Spleen (tissue), 11 donors: ENCODE measurements around the gene CHID1. TPM values are rescaled to one million over a fixed set of nuclear protein-coding genes. Genes with fewer than 3 reads are reported as not detected.

ENCODE experiments used
- DNase-seq: peaks from one replicate; pipeline ENCODE4 v3.0.0-alpha.2; 2020
- H3K27ac ChIP-seq, 8 donors: fragments of 200-600 bp; sonication (generic) in 7 of 8; 1 replicate in 4 of 8; 2 replicates in 4 of 8; pipeline versions ENCODE4 v1.5.0 to v1.8.0; 2016 to 2021; ENCODE audit warnings: inconsistent platforms in 4 of 8, mild to moderate bottlenecking in 4 of 8, moderate library complexity in 1 of 8
- H3K27me3 ChIP-seq, 7 donors: fragments of 200-600 bp; sonication (generic) in 6 of 7; replicated peaks in 1 of 7; 1 replicate in 4 of 7; 2 replicates in 3 of 7; pipeline versions ENCODE4 v1.5.0 to v1.8.0; 2016 to 2021; ENCODE audit warnings: inconsistent platforms in 3 of 7, mild to moderate bottlenecking in 1 of 7
- H3K36me3 ChIP-seq, 6 donors: fragments of 200-600 bp; sonication (generic) in 5 of 6; 1 replicate in 4 of 6; 2 replicates in 2 of 6; pipeline versions ENCODE4 v1.5.0 to v1.8.0; 2016 to 2021; ENCODE audit warnings: inconsistent platforms in 2 of 6
- H3K4me1 ChIP-seq, 6 donors: fragments of 200-600 bp; sonication (generic) in 5 of 6; 1 replicate in 3 of 6; 2 replicates in 3 of 6; pipeline versions ENCODE4 v1.5.0 to v1.8.0; 2016 to 2021; ENCODE audit warnings: inconsistent platforms in 3 of 6
- H3K4me3 ChIP-seq, 8 donors: fragments of 200-600 bp; sonication (generic) in 7 of 8; 1 replicate in 4 of 8; 2 replicates in 4 of 8; pipeline versions ENCODE4 v1.5.0 to v1.8.0; 2016 to 2021; ENCODE audit warnings: inconsistent platforms in 4 of 8, mild to moderate bottlenecking in 4 of 8, moderate library complexity in 2 of 8
- H3K9me3 ChIP-seq, 8 donors: fragments of 200-600 bp; sonication (generic) in 7 of 8; 1 replicate in 4 of 8; 2 replicates in 4 of 8; pipeline versions ENCODE4 v1.5.0 to v1.8.0; 2016 to 2021; ENCODE audit warnings: inconsistent platforms in 4 of 8
- CTCF ChIP-seq, 11 experiments: fragments of 200-600 bp in 7 of 11; fragments of 450-650 bp in 4 of 11; sonication (generic) in 4 of 11; IDR thresholded peaks in 8 of 11; conservative IDR thresholded peaks in 3 of 11; 1 replicate in 7 of 11; 2 replicates in 4 of 11; pipeline versions ENCODE4 v1.4.0 to v1.8.0; 2016 to 2021; ENCODE audit warnings: antibody characterized with exemption in 11 of 11, inconsistent platforms in 4 of 11, mild to moderate bottlenecking in 1 of 11
- POLR2A ChIP-seq, 3 donors: fragments of 450-650 bp; IDR thresholded peaks; one replicate each; pipeline ENCODE4 v1.5.1; 2017; ENCODE audit warnings: antibody characterized with exemption in 3 of 3, mild to moderate bottlenecking in 1 of 3
- POLR2AphosphoS5 ChIP-seq, 3 donors: sonication (generic); formaldehyde crosslinking; IDR thresholded peaks; one replicate each; pipeline ENCODE4 v1.5.1; 2017; ENCODE audit warnings: antibody characterized with exemption in 3 of 3
- WGBS, 5 donors: extraction: QIAGEN DNeasy Blood & Tissue Kit in 3 of 5; methylation state at CpG; one replicate each; pipeline versions ENCODE4 v1.1.5 to v1.1.7; 2013 to 2018; 5-methylcytosine and 5-hydroxymethylcytosine counted together
- intact Hi-C: fragments of 100-400 bp; cut with DNase I; formaldehyde crosslinking; loops from one replicate; pipeline ENCODE4 v1.15.0; 2023; ENCODE audit warnings: low total_unique reads
- polyA plus RNA-seq, 3 donors: library from polyadenylated mRNA; stranded (reverse); fragments of 200-250 nt; gene quantifications; one replicate each; pipeline ENCODE4 v1.2.1, GENCODE V29; 2013
- total RNA-seq, 7 donors: library from RNA; depleted of rRNA in 3 of 7; stranded (reverse); fragments of >200 nt in 3 of 7; fragmentation: NEBNext Ultra II Directional in 4 of 7; extraction: Animal tissue kit (Norgen Biotek cat#: 25700) in 4 of 7; gene quantifications; one replicate each; pipeline versions ENCODE4 v1.1.0 to v1.2.1, GENCODE V29; 2016 to 2021
- donor health status: healthy with polysubstance abuse.
- donor health status: DM: no; HTN: no; CAD: no; lungs with moderate emphysema.
- donor health status: DM: no; HTN: no; CAD: no.
- donor health status: Bipolar disorder and iron deficiency.
- donor health status: healthy.
- donor health status: DM: no; HTN: no; CAD: no.
- donor health status: DM: yes; HTN: yes; CAD: no.

Gene CHID1
- total and polyA plus RNA-seq, 10 donors = 37.2 to 218 (median 117) TPM

DNA sequence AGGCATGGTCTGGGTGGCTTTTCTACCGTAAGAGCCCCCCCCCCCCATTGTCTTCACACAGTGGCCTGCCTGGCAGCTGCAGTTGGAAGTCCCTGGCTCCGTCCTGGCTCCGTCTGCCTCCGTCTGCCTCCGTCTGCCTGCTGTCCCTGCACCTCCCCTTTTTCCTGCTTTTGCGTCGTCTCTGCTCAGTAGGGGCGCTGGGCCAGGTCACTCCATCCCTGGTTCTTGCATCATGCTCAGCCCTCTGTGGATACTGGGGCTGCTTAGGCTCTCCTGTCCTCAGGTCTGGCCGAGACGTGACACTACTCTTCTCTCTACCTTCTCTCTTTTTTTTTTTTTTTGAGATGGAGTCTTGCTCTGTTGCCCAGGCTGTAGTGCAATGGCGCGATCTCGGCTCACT, 42.9 kb upstream of the CHID1 start:
- 69 to 86% (median 83%) methylated on average over 13 of the region's 13 CpGs for WGBS, 5 donors
- intact Hi-C loops = no loop called here
- TF ChIP-seq CTCF (IDR thresholded peaks at IDR 0.05 in 8 of 11, conservative IDR thresholded peaks at IDR 0.05 in 3 of 11) (no peak), POLR2AphosphoS5 (IDR thresholded peaks at IDR 0.05) (no peak)
- H3K4me1 ChIP-seq = peaks cover 3 to 70% (median 43%) of the 10 kb centered on the region in 6 donors
- no peak for DNase-seq
- peaks cover 4 to 19% (median 16%) of the 10 kb centered on the region in 8 donors for H3K9me3 ChIP-seq
- no peaks in the 10 kb centered on the region for H3K27me3 ChIP-seq
- H3K27ac ChIP-seq = peak overlapping the region in 2 of 8 donors; percentile 10 to 28
- H3K36me3 ChIP-seq = peaks cover 0 to 83% (median 6%) of the 10 kb centered on the region in 6 donors
- no peak overlapping the region for H3K4me3 ChIP-seq

GRCh38 chr11:952406-953385, 42.1 kb upstream of the CHID1 start:
- H3K27ac ChIP-seq = peak overlapping the region in 3 of 8 donors; percentile 7 to 28 (median 10)

DNA sequence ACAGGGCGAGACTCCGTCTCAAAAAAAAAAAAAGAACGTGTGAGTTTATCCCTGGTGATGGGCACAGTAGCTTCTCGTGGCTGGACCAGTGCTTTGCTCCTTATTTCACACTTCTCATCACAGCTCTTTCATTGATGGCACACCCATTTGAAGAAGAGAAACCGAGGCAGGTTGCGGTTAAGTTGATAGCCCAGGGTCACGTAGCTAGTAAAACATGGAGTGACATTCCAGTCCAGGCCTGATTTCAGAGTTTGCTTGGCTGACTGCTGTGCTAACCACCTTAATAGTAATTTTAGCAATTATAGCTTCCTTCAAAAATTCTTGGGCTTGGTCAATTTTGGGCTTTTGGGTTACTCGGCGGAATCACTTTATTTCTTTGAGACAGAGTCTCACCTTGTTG, 40.9 kb upstream of the CHID1 start:
- Histone ChIP-seq H3K27me3 (no peaks in the 10 kb centered on the region), H3K4me3 (no peak overlapping the region), H3K4me1 (peaks cover 3 to 51% (median 39%) of the 10 kb centered on the region in 6 donors), H3K27ac (no peak overlapping the region), H3K36me3 (peaks cover 0 to 83% (median 8%) of the 10 kb centered on the region in 6 donors), H3K9me3 (peaks cover 4 to 21% (median 16%) of the 10 kb centered on the region in 8 donors)
- TF ChIP-seq POLR2A (IDR thresholded peaks at IDR 0.05) = no peak
- TF ChIP-seq CTCF (IDR thresholded peaks at IDR 0.05 in 8 of 11, conservative IDR thresholded peaks at IDR 0.05 in 3 of 11) = no peak
- no peak for TF ChIP-seq POLR2AphosphoS5 (IDR thresholded peaks at IDR 0.05)
- no peak for DNase-seq
- intact Hi-C loops = no loop called here
- 91 to 96% (median 94%) methylated on average over 9 of the region's 9 CpGs for WGBS, 5 donors

More at GRCh38 chr11:952406-953385, 42.1 kb upstream of the CHID1 start:
- Histone ChIP-seq H3K36me3 (peaks cover 0 to 83% (median 9%) of the 10 kb centered on the region in 6 donors), H3K4me3 (no peak overlapping the region), H3K9me3 (peaks cover 4 to 21% (median 16%) of the 10 kb centered on the region in 8 donors), H3K27me3 (no peaks in the 10 kb centered on the region), H3K4me1 (peaks cover 3 to 62% (median 41%) of the 10 kb centered on the region in 6 donors)
- DNase-seq = no peak
- 83 to 90% (median 86%) methylated on average over 18 of the region's 18 CpGs for WGBS, 5 donors
- TF ChIP-seq POLR2AphosphoS5 (IDR thresholded peaks at IDR 0.05) = no peak
- no peak for TF ChIP-seq POLR2A (IDR thresholded peaks at IDR 0.05)
- no peak for TF ChIP-seq CTCF (IDR thresholded peaks at IDR 0.05 in 8 of 11, conservative IDR thresholded peaks at IDR 0.05 in 3 of 11)
- intact Hi-C loops = no loop called here

- H3K27ac ChIP-seq = no peak overlapping the region
- H3K27me3 ChIP-seq = no peaks in the 10 kb centered on the region
- DNase-seq = no peak
- peaks cover 0 to 93% (median 17%) of the 10 kb centered on the region in 6 donors for H3K36me3 ChIP-seq
- peaks cover 4 to 21% (median 16%) of the 10 kb centered on the region in 8 donors for H3K9me3 ChIP-seq
- TF ChIP-seq POLR2AphosphoS5 (IDR thresholded peaks at IDR 0.05) (no peak), CTCF (IDR thresholded peaks at IDR 0.05 in 8 of 11, conservative IDR thresholded peaks at IDR 0.05 in 3 of 11) (no peak), POLR2A (IDR thresholded peaks at IDR 0.05) (no peak)
- no peak overlapping the region for H3K4me3 ChIP-seq
- WGBS, 5 donors = 89 to 96% (median 93%) methylated on average over 4 of the region's 4 CpGs
- peaks cover 3 to 49% (median 26%) of the 10 kb centered on the region in 6 donors for H3K4me1 ChIP-seq
- intact Hi-C loops = no loop called here
Observed at GRCh38 chr11:947744-948143, 37.1 kb upstream of the CHID1 start.
